SK-N-SH (cell line): ENCODE results near the gene AKAP6.

Experiments used
- CTCF ChIP-seq: fragments of 200-600 bp; sonication (generic); IDR thresholded peaks from 2 replicates; pipeline ENCODE4 v1.6.1; 2017; ENCODE audit warnings: antibody characterized with exemption, mild to moderate bottlenecking, moderate library complexity
- EP300 ChIP-seq, 2 experiments: IDR thresholded peaks; 2 replicates each; pipeline versions ENCODE4 v1.4.0 to v1.6.1; 2012; ENCODE audit warnings: borderline replicate concordance in 1 of 2, low read depth in 1 of 2, low read length in 1 of 2
- EZH2phosphoT487 ChIP-seq: fragments of 200-600 bp; sonication (generic); IDR thresholded peaks from 2 replicates; pipeline ENCODE4 v1.6.1; 2017; ENCODE audit warnings: low read depth, mixed run types, mild to moderate bottlenecking, antibody characterized with exemption, moderate library complexity, borderline replicate concordance
- GABPA ChIP-seq: IDR thresholded peaks from 2 replicates; pipeline ENCODE4 v1.4.0; 2012; ENCODE audit warnings: low read depth, mild to moderate bottlenecking
- MEF2A ChIP-seq: IDR thresholded peaks from 2 replicates; pipeline ENCODE4 v1.4.0; 2012; ENCODE audit warnings: low read depth, borderline replicate concordance
- POLR2AphosphoS5 ChIP-seq: IDR thresholded peaks from 2 replicates; pipeline ENCODE4 v1.6.1; 2012; ENCODE audit warnings: low read depth, low read length
- RCOR1 ChIP-seq: fragments of 150-350 bp; IDR thresholded peaks from 2 replicates; pipeline ENCODE4 v1.6.1; 2017; ENCODE audit warnings: antibody characterized with exemption, low read length
- REST ChIP-seq: IDR thresholded peaks from 2 replicates; pipeline ENCODE4 v1.6.1; 2012; ENCODE audit warnings: mild to moderate bottlenecking, low read depth, low read length, moderate library complexity
- RFX5 ChIP-seq: IDR thresholded peaks from 2 replicates; pipeline ENCODE4 v1.6.1; 2012; ENCODE audit warnings: mild to moderate bottlenecking, improper control_type of control experiment, low read length
- SMC3 ChIP-seq: IDR thresholded peaks from 2 replicates; pipeline ENCODE4 v1.6.1; 2012; ENCODE audit warnings: low read depth, low read length, improper control_type of control experiment
- TCF12 ChIP-seq: IDR thresholded peaks from 2 replicates; pipeline ENCODE4 v1.4.0; 2012
- ZBTB33 ChIP-seq: IDR thresholded peaks from 2 replicates; pipeline ENCODE4 v1.4.0; 2012; ENCODE audit warnings: low read depth, borderline replicate concordance

GRCh38 chr14:32800320-32800719 is 471.2 kb downstream of the AKAP6 start:
- TF ChIP-seq GABPA = no peak
- TF ChIP-seq CTCF = no peak
- TF ChIP-seq EZH2phosphoT487 = no peak
- TF ChIP-seq EP300 (IDR thresholded peaks at IDR 0.05; ENCODE audit: borderline replicate concordance in 1 of 2, low read depth in 1 of 2, low read length in 1 of 2) = no peak
- no peak for TF ChIP-seq SMC3
- no peak for TF ChIP-seq RFX5
- no peak for TF ChIP-seq TCF12
- no peak for TF ChIP-seq POLR2AphosphoS5
- no peak for TF ChIP-seq MEF2A
- TF ChIP-seq ZBTB33 = no peak
- no peak for TF ChIP-seq RCOR1
- no peak for TF ChIP-seq REST
